Hippocampal formation (tissue), 2 donors: Measurements from ENCODE around the gene E2F7.
A peak's percentile ranks its signal among the peaks of the same experiment; 100 is the strongest.
"Not testable (repeated sequence)": the region's sequence is repeated elsewhere in the genome, so short reads cannot be mapped to it uniquely, and the experiment has no call there.

Experiments
- DNase-seq, 2 donors: peaks; one replicate each; lab custom pipeline; 2025; lab: John Stamatoyannopoulos, UW

The E2F7 gene, protein sequence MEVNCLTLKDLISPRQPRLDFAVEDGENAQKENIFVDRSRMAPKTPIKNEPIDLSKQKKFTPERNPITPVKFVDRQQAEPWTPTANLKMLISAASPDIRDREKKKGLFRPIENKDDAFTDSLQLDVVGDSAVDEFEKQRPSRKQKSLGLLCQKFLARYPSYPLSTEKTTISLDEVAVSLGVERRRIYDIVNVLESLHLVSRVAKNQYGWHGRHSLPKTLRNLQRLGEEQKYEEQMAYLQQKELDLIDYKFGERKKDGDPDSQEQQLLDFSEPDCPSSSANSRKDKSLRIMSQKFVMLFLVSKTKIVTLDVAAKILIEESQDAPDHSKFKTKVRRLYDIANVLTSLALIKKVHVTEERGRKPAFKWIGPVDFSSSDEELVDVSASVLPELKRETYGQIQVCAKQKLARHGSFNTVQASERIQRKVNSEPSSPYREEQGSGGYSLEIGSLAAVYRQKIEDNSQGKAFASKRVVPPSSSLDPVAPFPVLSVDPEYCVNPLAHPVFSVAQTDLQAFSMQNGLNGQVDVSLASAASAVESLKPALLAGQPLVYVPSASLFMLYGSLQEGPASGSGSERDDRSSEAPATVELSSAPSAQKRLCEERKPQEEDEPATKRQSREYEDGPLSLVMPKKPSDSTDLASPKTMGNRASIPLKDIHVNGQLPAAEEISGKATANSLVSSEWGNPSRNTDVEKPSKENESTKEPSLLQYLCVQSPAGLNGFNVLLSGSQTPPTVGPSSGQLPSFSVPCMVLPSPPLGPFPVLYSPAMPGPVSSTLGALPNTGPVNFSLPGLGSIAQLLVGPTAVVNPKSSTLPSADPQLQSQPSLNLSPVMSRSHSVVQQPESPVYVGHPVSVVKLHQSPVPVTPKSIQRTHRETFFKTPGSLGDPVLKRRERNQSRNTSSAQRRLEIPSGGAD

DNA sequence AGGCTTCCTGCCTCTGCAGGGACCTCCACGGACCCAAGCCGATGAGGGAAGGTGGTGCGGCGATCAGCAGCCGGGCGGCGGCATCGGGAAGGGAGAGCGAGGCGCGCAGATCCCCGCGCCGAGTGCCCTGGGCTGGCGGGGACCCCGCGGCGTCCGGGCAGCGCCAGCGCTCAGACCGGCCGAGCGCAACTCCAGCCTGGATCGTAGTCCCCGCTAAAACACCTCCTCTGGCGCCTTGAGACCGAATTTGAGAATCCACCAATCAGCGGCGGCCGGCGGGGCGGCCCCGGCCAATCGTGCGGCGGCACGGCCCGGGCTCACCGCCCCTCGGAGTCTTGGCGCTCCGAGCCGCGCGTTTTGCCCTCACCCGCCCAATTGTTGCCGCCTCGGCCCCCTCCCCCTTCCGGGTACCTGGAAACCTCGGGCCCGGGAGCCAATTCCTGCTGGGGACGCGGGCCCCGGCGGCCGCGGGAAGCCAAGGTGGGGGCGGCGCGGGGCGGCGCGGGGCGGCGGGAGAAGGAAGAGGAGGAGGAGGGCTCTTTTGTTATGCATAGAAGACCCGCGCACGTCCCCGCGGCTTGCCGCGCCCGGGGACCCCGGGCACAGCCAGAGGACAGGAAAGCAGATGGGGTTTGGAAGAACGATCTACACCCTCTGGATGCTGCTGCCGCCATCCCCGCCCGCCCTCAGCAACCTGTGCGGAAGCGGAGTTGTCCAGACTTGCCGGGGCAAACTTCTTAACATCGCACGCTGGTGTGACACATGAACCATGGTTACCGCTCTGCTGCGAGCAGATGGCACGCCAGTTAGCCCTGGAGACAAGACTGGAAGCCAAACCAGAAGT, at the start of gene E2F7:
E2F7 (minus strand) TSS at position 209 of the 844 bp plus-strand sequence. CDS start 934 bp downstream, outside the sequence.
- DNase-seq = peak; percentile 57 to 77

DNA sequence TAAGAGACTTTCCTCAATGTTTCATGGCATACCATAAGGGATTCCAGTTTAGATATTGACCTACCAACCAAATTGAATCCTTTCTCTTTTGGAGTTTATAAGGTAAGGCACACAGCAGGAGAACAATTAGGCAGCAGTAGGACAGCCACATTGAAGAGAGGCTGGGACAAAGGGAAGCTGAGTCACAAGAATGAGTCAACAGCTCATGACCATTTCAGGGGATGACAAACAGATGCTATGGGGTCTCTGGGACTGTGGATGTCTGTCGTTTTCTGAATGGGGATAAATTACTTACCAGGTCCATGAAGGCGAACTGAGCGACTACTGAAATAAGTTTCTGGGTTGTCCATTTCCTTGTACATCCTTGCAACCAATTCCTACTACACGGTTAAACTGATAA, 48.6 kb upstream of the E2F7 start:
- no peak for DNase-seq

DNA sequence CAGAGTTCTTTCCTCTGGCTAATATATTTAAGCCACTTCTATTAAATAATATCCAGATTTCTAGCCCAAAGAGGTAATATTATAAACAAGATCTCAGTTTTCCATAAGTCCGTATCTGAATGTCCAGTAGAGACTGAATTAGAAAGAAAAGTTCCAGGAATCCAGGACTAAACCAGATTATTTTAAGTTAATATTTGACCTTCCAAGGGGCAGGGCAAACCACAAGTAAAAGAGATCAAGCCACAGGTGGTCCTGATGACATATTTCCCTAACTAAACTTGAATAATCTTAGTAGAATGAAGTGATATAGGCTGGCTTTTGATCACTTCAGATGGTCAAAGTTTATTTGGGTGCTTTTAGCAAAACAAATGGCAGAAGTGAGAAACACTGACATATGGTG, 43.3 kb upstream of the E2F7 start:
- DNase-seq = no peak

DNA sequence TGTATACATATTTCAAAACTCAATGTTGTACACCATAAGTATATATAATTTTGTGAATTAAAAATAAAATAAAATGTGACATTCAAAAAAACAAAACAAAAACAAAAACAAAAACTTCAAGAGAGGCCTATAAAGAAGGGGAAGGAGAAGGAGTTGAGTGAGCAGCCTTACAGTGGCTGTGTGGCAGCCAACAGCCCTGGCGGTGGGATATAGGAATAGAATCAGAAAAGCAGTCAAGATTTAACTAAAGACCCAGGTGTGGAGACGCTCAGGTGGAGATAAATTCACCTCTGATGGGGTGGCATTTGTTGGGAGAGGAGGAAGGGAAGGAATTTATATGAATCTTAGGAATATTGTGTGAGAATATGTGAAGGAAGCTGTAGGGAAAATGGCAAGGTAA, 41.8 kb upstream of the E2F7 start:
- DNase-seq = no peak

DNA sequence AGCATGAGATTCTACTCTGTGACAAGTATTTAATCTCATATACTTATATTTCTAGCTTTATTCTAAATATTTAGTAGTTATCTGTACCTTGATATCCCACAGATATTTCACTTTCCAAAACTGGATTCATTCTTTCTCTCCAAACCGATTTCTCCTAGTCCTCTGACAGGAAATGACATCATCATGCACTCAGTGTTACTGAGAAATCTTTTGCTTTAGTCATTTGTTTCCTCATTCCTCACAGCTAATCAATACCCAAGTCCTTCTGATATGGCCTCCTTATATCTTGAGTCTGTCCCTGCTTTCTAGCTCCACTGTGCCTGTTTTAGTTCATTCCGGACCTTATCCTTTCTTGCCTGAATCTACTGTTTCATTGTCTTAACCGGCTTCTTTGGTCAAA, 39.4 kb upstream of the E2F7 start:
- DNase-seq = no peak

DNA sequence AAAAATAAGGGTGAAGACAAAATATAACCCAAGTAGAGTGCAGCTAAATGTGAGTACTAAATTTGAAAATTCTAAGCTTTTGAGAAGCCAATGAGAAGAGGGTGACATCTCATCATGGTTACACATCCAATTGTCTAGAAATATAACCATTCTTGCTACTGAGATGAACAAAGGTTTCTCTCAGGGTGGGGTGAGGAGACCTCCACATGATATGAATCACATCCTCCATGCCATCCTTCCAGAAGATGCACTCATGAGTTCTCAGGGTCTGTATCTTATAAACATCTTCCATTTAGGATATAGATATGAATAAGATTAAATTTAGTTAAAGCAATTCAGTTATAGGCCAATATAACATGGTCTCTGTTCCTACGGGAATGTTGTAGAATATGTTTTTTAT, 38.9 kb upstream of the E2F7 start:
- DNase-seq = no peak

DNA sequence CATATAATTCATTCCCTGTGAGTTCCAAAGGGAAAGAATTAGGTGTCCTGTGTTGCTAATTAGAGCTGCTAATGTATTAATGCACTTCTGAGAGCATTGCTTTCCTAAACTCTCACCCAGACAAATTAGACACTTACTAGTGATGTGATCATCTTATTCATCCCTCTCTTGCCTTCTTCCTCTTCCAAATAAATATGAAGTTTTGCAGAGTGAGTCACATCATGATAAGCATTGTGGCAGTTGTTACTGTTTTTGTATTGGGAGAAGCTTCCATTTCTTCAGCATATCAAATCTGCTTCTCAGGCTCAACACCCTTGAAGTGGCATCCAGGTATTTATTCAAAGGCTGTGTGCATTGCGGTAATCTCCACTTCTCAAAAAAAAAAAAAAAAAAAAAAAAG, 37.3 kb upstream of the E2F7 start:
- no peak for DNase-seq

DNA sequence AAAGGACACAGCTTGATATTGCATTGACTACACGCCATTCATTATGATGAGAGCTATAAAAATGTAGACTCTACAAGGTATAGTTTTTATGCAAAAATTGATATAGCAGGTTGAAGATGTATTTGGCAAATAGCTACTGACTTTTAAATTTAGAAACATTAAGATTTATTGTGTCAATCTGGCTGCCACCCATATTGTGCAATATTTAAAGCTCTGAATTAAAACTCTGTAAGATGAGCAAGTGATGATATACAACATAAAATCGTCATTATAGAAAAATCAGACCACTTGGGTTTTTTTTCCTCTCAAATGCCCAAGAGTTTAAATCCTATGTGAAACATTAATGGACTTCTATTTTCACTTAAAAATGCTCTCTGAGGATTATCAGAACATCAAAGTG, 36.8 kb upstream of the E2F7 start:
- no peak for DNase-seq

DNA sequence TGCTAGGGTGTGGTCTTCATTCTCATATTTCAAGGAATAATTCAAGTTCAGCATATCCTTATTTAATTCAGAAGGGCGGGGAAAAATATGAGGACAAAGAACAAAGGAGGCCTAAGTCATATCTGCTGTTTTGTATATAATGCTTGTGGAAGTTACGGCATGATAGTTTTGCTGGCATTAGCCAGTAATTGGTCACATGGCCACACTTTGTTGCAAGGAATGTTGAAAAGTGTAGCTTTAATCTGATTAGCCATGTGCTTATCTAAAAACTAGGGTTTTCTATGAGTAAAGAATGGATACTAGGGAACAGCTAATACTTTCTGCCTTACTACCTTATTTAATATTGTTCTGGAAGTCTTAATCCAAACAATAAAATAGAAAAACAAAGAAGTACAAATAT, 34.4 kb upstream of the E2F7 start:
- no peak for DNase-seq

DNA sequence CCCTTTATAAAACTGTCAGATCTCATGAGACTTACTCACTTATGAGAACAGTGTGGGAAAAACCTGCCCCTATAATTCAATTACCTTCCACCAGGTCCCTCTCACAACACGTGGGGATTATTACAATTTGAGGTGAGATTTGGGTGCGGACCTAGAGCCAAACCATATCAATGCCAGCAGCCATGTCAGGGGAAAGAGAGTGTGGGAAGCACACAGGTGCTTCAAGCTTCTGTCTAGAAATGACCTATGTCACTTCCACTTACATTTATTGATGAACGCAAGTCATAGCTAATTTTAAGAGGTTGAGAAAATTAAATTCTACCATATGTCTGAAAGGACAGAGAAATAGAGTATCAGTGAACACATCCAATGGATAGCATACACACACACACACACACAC, 32.5 kb upstream of the E2F7 start:
- no peak for DNase-seq

DNA sequence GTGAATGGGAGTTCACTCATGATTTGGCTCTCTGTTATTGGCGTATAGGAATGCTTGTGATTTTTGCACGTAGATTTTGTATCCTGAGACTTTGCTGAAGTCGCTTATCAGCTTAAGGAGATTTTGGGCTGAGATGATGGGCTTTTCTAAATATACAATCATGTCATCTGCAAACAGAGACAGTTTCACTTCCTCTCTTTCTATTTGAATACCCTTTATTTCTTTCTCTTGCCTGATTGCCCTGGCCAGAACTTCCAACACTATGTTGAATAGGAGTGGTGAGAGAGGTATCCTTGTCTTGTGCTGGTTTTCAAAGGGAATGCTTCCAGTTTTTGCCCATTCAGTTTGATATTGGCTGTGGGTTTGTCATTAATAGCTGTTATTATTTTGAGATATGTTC, 26.9 kb upstream of the E2F7 start:
- not testable (repeated sequence) for DNase-seq

DNA sequence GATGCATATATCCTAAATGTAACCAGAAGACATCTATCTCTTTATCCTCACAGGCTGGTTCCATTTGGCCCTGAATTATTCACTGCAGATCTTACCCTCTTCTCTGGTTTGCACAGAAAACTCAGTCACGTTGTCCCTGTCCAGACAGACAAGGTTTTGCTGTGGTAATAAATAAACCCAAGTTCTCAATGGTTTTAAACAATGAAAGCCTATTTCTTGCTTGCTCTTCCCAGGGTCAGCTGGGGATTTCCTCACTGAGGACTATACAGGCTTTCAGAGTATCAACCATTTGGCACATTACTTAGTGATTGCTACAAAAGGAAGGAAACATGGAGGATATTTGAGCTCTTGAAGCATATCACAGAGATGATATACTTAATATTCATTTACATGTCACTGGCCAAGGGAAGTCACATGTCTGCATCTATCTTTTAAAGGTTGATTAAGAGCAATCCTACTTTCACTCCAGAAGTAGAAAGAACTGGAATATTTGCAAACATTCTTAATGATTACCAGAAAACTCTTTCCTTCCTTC, 24.4 kb upstream of the E2F7 start:
- no peak for DNase-seq

DNA sequence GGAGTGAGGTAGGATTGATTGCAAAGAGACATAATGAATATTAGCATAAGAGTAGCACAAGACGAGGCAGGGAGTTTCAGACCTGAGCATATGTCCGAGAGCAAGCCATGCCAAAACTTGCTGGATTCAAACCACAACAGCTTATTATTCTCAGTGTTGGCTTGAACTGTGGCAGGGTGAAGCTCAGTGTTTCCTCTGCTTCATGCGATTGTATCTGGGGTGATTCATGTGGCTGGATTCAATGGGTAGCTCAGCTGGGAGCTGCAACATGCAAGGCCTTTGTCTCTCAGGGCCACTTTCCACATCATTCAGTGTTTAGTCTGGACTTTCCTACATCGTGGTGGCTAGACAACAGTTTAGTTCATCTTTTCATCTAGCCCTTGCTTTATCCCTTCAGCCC, 22.1 kb upstream of the E2F7 start:
- no peak for DNase-seq

DNA sequence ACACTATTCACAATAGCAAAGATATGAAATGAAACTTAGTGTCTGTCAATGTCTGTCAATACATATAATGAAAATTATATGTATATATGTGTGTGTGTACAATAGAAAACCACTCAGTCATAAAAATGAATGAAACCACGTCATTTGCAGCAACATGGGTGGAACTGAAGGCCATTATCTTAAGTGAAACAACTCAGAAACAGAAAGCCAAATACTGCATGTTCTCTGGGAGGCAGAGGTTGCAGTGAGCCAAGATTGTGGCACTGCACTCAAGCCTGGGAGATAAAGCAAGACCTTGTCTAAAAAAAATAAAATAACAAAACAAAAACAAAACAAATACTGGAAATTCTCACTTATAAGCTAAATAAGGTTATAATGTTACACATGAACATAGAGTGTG, 16.7 kb upstream of the E2F7 start:
- no peak for DNase-seq

DNA sequence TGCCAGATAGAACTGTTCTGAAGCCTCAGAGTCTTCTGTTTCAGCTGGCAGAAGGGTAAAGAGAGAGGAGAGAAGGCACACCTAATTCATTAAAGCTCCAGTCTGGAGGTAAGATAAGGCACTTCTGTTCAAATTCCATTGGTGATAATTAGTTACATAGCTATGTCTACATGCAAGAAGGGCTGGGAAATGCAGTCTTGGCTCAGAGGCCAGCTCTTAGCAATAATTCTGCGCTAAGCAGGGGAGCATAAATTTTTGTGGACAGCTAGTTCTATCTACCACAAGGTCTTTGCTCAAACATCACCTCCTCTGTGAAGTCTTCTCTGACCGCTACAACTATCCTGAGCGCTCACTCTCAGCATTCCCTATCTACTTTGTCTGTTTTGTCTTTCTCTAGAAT, 14.3 kb upstream of the E2F7 start:
- no peak for DNase-seq

DNA sequence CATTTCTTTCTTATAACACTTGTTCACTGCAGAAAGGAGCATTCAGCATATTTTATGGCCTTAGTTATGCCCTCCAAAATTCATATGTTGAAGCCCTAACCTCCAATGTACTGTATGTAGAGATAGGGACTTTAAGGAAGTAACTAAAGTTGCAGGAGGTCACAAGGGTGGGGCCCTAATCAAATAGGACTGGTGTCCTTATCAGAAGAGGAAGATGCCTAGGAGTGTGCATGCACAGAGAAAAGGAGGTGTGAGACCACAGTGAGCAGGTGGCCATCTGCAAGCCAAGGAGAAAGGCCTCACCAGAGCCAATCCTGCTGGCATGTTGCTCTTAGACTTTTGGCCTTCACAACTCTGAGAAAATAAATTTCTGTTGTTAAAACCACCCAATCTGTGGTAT, 12.9 kb upstream of the E2F7 start:
- no peak for DNase-seq

DNA sequence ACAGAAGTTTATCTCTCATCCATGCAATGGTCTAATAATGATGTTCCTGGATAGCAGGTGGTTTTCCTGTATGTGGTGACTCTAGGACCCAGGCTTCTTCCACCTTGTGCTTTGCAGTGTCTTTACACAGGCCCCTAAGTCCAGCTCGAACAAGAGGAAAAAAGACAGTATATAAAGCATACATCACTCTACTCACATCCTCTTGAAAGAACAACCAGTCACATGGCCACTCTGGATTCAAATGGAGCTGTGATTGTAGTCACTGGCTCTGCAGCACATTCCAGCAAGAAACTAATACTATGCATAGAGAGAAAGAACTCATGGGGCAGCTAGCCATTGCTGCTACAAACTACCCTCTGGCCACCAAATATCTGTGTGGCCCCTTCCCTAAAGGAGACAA, 11.5 kb upstream of the E2F7 start:
- DNase-seq = no peak

DNA sequence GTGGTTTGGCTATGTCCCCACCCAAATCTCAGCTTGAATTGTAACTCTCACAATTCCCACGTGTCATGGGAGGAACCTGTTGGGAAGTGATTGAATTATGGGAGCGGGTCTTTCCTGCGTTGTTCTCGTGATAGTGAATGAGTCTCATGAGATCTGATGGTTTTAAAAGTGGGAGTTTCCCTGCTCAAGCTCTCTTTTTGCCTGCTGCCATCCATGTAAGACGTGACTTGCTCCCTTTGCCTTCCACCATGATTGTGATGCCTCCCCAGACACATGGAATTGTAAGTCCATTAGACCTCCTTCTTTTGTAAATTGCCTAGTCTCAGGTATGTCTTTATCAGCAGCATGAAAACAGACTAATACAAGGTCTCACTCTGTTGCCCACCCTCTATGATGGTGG, 8.5 kb upstream of the E2F7 start:
- DNase-seq = not testable (repeated sequence)

DNA sequence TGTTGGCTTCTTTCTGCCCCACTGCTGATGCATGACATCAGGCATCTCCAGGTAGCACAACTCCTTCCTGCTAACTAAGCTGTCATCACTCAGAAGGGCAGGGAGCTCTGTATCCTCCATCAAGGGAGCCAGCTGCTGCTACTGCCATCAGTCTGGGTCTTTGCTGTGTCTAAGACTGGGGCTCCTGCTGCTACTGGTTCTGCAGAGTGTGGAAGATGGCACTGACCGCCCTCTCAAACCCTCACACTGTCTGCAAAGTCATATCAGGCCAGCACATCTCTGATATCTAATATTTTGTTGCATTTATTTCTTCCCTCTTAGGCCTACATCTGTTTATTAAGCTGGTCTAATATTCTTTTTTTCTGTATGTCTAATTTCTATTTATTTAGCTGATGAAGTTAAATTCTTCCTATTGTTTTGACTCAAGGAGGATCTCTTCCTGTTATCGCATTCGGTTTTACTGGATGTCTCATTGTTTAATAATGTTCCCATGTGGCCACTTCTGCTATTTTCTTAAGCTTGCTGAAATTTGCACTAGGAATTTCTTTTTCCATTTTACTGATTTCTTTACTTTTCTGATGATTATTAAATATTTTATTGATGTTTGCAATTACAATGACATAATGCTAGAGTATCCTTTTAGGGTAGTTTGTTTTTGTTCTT, 7.6 kb upstream of the E2F7 start:
- DNase-seq = no peak

DNA sequence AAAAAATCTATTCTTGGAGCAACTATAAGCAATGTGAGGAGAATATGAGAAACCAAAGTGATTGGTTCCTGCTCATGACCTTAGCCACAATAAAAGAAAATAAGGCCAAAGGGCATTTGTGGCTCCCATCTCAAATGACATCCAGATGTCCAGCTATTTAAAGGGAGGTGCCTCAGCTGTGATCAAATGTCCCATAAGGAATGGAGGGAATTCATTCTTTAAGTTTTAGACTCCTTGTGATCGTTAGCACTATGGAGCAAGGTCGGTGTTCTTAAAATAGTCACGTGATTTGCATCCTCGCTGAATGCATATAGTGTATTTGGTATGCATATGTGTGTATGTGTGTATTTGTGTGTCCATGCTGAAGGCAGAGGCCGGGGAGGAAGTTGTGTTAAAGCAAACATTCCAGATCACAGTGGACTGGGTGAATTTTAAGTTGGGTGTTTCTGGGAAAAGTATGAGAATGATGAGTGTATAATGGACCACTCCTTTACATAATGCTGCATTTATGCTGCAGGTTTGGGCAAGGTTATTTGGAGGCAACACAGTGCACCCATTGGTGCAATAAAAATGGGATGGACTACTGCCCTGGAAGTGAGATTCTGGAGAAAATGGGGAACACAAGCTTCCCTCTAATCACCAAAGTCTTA, 5.6 kb upstream of the E2F7 start:
- no peak for DNase-seq

DNA sequence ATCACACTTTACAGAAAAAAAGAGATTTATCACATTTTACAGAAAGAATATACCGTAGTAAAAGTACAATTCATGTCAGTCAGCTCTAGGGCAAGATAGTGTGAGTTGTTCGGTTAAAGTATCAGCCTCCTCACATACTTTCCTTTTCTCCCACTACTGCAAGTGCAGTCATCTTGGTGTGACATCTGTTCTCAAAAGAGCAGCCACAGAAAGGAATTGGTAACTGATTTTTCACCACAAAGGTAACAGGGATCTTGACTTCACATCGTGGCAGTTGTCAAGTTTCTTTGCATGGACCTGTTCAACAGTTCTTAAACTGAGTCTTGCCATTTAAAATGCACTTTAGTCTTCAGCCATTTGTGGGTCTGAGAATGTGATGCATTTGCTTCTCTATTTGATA, 5.0 kb upstream of the E2F7 start:
- no peak for DNase-seq
